Epithelial cell of proximal tubule (primary cell): Measurements from ENCODE around the gene DUSP6. TPM values are rescaled to one million over a fixed set of nuclear protein-coding genes. Genes with fewer than 3 reads are reported as not detected.

Experiments used
- DNase-seq: peaks from one replicate; pipeline ENCODE4 v3.0.0-alpha.2; 2011; ENCODE audit warnings: low read depth
- H3K4me3 ChIP-seq: 2 replicates; pipeline ENCODE4 v1.5.1; 2011; ENCODE audit warnings: low read depth, mild to moderate bottlenecking, low read length
- total RNA-seq: library from RNA; depleted of rRNA; stranded (reverse); fragments of >200 nt; gene quantifications from 2 replicates; pipeline ENCODE4 v1.2.3, GENCODE V29; 2015
- TF ChIP-seq, protein P1 (sequence below): conservative IDR thresholded peaks from 2 replicates; pipeline ENCODE4 v1.5.1; 2012; ENCODE audit warnings: low read depth, mild to moderate bottlenecking, low read length

DUSP6 gene
- total RNA-seq, 1 donor from 2014 or later = 41.1 TPM

DNA sequence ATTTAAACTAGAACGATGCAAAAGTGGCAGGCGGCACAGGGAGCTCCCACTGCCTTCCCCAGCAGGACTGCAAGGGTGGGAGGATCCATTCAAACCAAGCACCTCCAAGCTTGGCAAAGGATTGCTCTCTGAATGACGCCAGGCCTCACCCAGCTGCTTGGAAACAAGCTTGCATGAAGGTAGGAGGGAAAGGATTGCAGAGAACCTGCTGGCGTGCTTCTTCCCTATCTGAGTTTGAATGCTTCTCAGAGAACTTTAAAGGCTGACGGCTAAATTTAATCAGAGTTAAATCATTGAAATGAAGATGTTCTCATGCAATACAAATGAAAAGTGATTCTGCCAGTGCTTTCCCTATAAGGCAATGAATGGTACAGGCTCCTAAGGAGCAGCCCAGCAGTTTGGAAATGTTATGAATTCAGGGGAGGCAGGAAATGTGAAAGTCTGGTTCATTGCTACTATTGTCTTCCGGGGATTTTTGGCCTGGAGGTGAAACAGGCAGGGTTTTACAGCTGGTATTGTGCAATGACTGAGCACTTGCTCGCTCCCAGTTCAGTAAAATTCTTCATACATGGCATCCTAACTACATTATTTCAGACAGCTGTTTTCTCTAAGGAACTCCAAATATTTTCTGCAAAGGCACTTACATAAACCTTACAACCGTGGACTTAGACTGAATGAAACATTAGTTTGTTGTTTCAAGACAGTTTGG lies 31.9 kb upstream of the DUSP6 start:
- DNase-seq = no peak
- TF ChIP-seq, protein P1, sequence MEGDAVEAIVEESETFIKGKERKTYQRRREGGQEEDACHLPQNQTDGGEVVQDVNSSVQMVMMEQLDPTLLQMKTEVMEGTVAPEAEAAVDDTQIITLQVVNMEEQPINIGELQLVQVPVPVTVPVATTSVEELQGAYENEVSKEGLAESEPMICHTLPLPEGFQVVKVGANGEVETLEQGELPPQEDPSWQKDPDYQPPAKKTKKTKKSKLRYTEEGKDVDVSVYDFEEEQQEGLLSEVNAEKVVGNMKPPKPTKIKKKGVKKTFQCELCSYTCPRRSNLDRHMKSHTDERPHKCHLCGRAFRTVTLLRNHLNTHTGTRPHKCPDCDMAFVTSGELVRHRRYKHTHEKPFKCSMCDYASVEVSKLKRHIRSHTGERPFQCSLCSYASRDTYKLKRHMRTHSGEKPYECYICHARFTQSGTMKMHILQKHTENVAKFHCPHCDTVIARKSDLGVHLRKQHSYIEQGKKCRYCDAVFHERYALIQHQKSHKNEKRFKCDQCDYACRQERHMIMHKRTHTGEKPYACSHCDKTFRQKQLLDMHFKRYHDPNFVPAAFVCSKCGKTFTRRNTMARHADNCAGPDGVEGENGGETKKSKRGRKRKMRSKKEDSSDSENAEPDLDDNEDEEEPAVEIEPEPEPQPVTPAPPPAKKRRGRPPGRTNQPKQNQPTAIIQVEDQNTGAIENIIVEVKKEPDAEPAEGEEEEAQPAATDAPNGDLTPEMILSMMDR = no peak
- peak overlapping the region; percentile 3 for H3K4me3 ChIP-seq

DNA sequence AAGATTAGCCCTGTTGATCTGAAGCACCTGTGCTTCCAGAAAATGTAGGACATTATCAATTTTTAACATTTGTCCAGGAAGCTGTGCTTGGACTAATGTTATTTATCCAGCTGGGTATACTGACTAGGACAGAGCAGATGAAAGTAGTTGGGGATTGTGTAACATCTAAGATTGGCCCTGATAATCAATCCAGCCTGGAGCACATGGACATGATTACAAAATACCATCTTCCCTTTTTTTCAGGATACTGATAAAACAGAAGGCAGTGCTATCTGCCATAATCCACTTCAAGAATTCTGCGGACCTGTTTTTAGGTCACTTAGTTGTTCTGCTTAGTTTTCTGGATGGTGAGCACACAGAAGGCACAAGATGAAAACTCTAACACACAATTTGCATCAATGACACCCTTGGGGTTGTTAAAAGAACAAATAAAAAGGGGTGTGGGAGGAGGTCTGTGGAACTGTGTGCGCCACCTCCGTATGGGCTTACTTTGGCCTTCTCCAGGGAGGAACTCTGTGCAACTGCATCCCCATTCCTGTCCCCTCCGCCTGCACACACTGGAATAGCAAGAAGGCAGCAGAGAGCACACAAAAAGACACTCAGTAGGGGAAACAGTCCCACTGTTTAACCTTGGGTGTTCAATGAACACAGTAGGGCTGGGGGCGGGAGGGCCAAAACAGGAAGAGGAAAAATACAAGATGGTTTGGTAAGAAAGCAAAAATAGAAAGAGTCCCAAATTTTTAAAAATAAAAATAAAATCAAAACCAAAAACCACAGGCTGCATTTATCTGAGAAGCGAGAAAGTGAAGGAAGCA lies 31.1 kb upstream of the DUSP6 start:
- H3K4me3 ChIP-seq = no peak overlapping the region
- TF ChIP-seq, protein P1 = no peak
- no peak for DNase-seq

DNA sequence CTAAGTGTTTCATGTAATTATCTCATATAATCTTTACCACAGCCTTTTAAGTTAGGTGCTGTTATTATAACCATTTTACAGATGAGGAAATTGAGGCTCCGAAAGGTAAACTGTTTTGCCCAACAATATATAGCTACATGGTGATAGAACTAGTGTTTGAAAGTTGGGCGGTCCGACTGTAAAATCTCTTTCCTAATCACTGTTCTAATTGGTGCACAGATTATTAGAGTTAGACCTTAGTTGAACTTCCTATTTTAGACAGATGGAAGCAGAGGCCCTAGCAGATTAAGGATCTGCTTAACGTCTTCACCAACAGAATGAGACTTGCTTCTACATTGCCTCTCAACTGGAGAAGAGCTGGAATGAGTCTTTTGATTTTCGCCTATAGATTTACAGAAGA lies 30.0 kb upstream of the DUSP6 start:
- DNase-seq = no peak
- H3K4me3 ChIP-seq = no peak overlapping the region
- TF ChIP-seq, protein P1 = no peak

DNA sequence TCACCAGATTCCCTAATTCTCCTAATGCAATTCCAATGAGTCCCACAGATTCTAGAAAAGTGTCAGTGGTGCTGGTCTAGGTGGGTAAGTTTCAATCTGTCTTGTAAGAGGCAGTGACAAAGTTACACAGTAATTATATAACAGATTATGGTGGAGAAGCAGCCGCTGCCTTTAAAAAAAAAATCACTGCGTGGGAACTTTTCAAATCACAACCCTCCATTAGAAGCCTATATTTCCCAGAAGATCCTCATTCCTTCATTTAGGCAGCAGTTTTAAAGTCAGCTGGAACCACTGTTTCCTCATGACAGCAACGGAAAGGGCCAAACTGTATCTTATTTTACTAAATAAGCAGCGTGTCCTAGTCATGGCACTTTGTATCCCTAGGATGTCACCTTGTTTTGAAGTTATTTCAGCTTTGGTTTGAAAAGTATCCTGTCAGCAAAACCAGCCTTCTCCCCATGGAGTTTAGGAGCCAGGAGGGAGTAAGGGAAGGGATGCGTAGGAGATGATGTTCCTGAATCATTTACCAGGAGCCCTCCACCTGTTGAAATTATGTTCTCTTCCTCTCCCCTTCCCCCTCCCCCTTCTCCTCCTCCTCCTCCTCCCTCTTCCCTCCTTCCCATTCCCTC lies 27.7 kb upstream of the DUSP6 start:
- no peak overlapping the region for H3K4me3 ChIP-seq
- TF ChIP-seq, protein P1 = no peak
- no peak for DNase-seq

DNA sequence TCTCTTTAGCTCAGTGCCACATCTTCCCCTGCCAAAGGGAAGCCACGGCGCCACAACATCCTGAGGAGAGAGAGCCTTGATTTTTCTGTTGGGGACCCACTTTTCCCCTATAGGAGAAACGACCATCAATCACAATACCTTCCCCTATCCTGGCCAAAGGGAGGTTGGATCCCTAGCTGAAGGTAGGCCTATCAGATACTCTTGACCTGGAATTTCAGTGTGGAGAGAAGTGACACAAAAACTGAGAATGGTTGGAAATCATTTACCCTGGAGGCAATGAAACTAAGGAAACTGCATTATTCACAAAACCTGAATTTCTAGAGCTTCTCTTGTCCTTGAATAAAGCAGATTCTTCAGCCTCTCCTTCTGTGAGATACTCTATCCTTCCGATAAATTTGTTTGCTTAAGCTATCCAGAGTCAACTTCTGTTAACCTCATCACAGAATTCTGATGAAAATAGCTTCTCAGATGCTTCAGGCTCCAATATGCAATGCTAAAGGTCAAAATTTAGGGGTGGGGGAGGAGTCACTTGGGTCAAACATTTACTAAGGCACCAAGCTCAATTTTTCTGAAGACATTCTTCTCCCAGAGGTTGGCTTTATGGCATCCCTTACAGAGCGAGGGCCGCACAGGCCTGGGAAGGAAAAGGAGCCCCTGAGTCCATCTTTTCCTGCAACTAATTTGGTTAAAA lies 27.0 kb upstream of the DUSP6 start:
- H3K4me3 ChIP-seq = no peak overlapping the region
- DNase-seq = no peak

DNA sequence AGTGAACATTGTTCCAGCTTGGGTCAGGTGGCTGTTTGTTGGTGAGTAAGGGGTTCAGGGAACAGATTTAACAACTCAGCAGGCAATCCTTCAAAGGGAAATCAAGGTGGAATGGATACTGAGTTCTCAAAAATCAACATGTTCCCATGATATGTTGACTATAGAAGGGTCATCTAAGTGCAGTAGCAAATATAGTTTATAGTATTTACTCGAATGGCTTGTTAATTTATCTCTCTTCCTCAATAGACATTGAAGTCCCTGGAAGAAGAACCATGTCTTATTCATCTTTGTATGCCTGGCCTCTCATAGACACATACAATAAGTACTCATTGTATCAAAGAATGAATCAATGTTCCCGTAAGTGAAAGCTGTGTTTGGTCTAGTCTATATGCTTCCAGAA lies 24.5 kb upstream of the DUSP6 start:
- DNase-seq = no peak
- TF ChIP-seq, protein P1 = no peak
- H3K4me3 ChIP-seq = no peak overlapping the region

More for the DNA sequence above, 27.0 kb upstream of the DUSP6 start:
- TF ChIP-seq, protein P1 = no peak
